Midbrain (tissue), 1 donor: ENCODE data around the gene ADAMTS17.

ENCODE experiments used
- DNase-seq: peaks from one replicate; lab custom pipeline; 2025; lab: John Stamatoyannopoulos, UW

Gene ADAMTS17

GRCh38 chr15:100276506-100276905, 65.3 kb downstream of the ADAMTS17 start:
- DNase-seq: no peak

- no peak for DNase-seq
These were observed 66.1 kb downstream of the ADAMTS17 start for GRCh38 chr15:100275641-100276040.

DNA sequence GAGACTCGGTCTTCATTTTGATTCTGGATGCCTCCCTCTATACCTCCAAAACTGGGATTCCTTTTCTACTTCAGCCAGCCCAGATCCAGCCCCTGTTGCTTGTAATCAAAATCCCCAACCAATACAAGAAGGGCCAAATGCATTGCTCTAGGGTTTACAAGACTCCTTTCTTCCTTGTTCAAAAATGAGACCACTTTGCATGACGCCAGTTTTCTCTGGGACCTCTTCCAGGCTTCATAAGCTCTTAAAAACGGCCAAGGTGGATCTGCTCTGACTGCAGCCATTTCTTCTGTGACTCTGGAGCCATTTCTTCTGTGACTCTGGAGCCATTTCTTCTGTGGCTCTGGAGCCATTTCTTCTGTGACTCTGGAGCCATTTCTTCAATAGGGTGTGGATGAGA, 71.9 kb downstream of the ADAMTS17 start:
- DNase-seq: no peak

GRCh38 chr15:100266166-100266565, 75.6 kb downstream of the ADAMTS17 start:
- DNase-seq: no peak

- no peak for DNase-seq
These were observed 76.1 kb downstream of the ADAMTS17 start for GRCh38 chr15:100265641-100266035.

- no peak for DNase-seq
These were observed 76.7 kb downstream of the ADAMTS17 start for GRCh38 chr15:100264994-100265640.

GRCh38 chr15:100263721-100264455, 77.9 kb downstream of the ADAMTS17 start:
- DNase-seq: no peak

GRCh38 chr15:100263031-100263430, 78.7 kb downstream of the ADAMTS17 start:
- no peak for DNase-seq

DNA sequence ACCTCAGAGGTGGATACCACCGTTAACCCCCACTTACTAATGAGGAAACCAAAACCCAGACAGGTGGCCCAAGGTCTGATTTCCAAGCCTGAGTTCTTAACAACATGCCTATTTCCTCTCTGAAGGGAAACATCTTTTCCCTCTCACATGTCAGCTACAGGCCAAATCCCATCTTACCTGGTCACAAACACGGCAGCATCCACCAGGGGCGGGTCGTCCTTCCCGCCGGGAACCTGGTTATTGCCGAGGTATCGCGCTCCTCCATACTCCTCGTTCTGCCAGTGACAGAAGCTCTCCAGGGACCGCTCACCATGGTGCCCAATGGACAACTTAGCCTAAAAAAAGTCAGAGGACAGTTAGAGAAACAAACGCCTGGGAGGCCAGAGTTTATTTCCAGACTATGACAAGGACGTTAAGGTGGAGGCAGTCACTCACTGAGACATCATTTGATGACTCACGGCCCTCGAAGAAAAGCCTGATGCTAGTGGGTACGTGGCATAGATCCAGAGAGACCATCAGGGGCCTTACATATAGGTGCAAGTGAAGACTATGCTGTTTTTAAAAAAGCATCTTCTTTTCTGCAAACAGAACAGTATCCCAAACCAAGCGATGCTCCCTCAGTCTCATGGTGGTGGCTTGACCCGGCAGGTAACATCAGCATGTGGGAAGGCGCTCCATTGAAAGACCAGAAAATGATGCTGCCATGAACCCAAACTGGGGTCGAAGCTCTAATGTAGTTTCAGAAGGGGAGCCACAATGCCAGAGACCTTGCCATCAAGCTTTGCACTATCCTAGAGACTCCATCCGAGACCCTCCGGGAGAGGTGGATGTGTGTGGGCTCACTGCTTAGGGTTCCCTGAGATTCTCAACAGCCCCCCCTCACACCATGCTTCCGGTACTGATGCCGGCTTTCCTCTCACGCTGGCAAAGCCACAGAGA, 80.2 kb downstream of the ADAMTS17 start:
- DNase-seq: no peak

DNA sequence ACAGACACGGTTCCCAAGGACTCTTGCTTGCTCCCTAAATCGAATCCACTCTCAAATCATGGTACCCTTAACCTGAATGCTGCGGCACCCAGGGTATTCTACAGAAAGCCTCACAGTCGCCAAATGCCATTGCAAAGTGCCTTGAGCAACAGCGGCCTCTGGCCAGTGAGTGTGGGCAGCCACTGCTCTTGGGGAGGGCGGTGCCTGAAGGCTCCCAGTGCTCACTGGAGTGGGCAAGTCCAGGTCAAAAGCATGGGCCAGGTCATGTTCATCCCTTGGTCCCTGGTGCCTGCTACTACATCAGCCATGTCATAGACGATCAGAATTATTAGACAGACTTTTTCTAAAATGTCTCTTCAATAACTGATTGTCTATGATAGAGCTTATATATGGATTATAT, 82.5 kb downstream of the ADAMTS17 start:
- no peak for DNase-seq

DNA sequence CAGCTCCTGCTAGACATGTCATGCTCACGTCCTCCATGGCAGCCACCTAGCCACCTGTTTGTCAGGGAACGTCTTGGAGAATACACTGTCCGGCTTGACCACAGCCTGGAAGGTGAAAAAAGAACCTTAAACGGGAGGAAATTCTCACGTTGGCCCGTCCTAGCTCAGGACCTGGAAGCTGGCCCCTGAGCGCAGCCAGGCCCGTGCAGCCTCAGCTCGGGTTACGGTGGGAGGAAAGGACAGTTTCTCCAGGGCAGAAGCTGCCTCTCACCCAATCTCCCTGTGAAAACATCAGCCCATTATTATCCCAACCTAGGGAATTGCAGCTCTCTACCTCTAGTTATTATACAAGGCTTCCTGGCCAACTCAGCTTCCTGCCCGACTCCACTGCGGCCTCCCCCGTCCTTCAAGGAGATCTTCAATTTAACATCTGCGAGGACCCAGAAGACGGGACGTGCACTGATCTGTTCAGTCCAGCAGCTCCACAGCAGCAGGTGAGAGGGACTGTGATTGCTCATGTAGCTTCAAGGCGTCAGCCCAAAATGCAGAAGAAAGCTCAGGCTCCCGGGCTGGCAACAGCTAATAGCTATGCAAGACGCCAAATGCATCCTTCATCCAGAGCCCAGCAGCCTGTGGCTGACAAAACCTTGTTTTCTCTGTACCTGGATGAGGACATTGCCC, 84.7 kb downstream of the ADAMTS17 start:
- no peak for DNase-seq

DNA sequence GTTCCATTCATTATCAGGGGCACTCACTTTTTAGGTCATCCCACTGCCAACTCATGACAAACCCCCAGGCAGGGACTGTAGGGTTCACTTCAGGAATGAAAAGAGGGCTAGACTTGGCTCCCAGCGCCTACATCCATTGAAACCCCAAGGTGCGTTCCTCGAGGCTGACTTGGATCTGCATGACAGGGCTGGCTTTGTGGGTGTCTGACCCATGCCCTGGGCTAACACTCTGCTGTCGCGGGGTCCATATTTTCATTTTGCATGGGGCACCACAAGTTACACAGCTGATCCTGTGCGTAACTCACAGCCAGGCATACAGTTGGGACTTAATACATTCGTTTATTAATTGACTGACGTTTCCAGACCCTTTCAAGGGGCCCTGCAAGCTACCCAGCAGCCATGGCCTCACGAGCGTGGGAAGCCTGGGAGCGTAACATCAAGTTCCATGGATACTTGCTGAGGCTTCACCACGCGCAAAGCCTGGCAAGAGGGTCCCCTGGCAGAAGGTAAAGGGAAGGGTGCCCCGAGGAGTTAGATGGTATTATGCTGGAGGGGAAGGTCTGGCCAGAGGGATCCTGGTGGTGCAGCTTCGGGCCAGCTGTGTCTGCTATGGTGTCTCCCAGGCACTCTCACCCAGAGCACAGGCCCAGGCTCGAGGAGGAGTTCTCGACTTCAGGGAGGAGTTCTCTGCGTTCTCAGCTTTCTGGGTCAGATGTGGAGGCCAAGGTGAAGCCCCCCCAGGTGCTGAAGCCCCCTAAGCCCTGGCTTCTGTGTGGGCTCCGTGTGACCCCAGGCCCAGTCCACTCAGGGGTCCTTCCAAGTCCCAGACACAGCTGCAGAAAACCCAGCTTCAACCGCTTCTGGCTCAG, 85.4 kb downstream of the ADAMTS17 start:
- no peak for DNase-seq

- DNase-seq: no peak
These were observed 86.1 kb downstream of the ADAMTS17 start for GRCh38 chr15:100255644-100256043.

- no peak for DNase-seq
These were observed 87.1 kb downstream of the ADAMTS17 start for GRCh38 chr15:100254691-100255090.

DNA sequence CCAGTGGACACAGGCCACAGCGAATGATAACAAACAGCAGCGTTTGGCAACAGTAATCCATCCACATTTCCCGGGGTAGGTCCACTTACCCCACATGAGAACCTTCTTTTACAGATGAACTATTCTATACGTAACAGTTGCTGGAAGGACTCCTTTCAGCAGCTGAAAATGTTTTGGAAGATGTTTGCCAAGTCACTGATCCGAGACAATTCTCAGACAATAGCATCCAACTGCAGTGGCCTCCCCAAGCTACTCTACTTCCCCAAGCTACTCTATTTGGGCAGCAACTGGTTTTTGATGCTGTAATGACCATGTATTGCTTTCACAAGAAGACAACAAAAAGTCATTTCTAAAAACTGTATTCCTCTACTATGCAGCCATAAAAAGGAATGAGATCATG, 87.5 kb downstream of the ADAMTS17 start:
- no peak for DNase-seq

DNA sequence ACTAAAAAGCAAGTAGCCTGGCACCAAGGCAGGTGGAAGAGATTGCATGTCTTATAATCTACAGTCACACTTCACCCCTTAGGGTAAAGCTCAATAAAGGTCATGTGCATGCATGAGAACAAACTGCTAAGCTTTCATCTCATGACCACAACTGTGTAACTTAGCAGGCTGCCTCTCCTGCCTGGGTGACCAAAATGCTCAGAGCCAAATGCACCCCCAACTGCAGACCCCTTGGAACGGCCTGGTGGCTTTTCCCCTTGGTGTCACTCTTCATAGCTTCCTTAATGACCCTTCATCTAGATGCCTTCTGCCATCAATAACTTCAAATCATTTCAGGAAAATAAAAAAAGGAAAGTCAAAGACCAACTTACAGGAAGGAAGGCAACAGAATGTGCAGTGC, 88.1 kb downstream of the ADAMTS17 start:
- DNase-seq: no peak

DNA sequence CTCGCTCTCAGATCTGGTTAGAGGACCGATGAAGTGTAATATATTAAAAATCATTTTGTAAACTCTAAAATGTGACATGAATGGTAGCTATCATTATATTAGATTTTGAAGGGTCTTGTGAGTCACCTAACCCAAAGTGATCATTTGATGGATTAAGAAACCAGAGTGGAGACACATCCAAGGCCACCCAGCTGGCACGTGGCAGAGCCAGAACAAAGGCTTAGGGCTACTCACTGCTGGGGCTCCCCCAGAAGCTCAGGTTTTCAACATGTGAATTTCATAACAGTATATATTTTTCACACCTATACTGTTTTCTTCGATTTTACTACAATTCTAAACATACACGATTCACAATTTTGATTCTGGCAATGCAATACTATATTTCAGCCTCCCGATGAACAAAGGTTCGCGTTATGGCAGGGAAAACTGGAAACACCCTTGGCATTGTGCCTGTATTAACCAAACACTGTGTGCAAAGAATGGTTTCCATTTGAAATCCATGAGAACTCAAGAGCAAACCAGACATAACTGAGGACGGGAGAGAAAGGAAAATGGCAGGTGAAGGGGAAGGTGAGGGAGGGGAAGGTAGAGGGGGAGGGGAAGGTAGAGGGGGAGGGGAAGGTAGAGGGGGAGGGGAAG, 88.9 kb downstream of the ADAMTS17 start:
- DNase-seq: no peak

DNA sequence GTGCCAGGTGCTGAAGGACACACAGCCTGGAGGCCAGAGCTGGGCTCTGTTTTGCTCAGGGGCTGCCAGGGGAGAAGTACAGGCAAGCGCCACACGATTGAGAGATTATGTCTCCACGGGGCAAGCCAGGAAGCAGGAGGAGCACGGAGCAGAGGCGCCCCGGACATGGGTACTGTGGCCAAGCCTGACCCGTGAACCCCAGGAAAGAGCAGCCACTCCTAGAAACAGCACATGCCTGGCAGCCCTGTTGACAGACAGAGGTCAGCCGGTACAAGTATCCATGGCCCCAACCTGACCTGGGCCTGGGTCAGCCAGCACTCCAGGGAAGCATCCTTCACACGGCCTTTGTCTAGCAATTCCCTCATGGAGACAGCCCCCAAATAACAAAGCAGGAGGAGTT, 89.4 kb downstream of the ADAMTS17 start:
- DNase-seq: no peak

DNA sequence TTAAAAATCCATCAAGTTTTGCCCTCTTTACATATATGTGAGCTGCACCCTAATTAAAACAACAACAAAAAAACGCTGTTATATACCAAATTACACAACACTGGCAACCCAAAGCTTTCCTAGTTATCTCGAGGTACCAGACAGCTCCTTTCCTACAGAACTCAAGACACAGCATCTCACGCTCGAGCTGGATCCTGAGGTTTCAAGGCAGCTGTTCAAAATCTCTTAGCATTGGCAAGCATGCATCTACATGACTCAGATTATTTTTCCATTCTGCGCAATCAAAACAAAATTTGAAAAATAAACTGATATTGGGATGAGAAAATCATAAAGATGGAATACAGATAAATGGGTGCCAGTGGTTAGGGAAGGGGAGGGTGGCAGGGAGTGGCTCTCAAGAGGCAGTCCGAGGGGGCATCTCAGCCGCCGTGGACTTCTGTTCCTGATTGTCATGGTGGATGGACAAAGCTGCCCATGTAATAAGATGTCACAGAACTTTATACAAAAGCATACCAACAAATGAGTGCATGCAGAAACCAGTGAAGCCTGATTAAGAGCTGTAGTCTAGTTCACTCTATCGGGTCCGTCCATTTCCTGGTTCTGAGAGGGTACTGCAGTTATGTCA, 91.5 kb downstream of the ADAMTS17 start:
- DNase-seq: no peak
